DND-41 (cell line): Measurements from ENCODE around the gene ARHGAP27.

Experiments used
- ATAC-seq: fragments of 200-7000 bp; cut with Tn5 transposase; 3 replicates; pipeline ENCODE4 v1.9.1; 2021; ENCODE audit warnings: low read depth; ENCODE audit not compliant: insufficient read depth
- DNase-seq: peaks from one replicate; pipeline ENCODE4 v3.0.0-alpha.2; 2020
- H2AFZ ChIP-seq: 2 replicates; pipeline ENCODE4 v1.6.0; 2012; ENCODE audit warnings: low read depth, low read length
- H3K27ac ChIP-seq: 2 replicates; pipeline ENCODE4 v1.5.1; 2012; ENCODE audit warnings: low read length, inconsistent platforms
- H3K27me3 ChIP-seq: fragments of 200-600 bp; sonication (generic); 2 replicates; pipeline ENCODE4 v1.6.0; 2012; ENCODE audit warnings: low read length, mild to moderate bottlenecking, inconsistent platforms; ENCODE audit not compliant: insufficient read depth, poor library complexity
- H3K36me3 ChIP-seq: 2 replicates; pipeline ENCODE4 v1.5.1; 2012; ENCODE audit warnings: low read length, inconsistent platforms; ENCODE audit not compliant: insufficient read depth
- H3K4me1 ChIP-seq: 2 replicates; pipeline ENCODE4 v1.5.1; 2012; ENCODE audit warnings: mild to moderate bottlenecking, low read length; ENCODE audit not compliant: insufficient read depth
- H3K4me2 ChIP-seq: 2 replicates; pipeline ENCODE4 v1.6.0; 2012; ENCODE audit warnings: mild to moderate bottlenecking, moderate library complexity, low read length, inconsistent platforms; ENCODE audit not compliant: insufficient read depth
- H3K4me3 ChIP-seq, 2 experiments: fragments of 200-600 bp in 1 of 2; shearing (Covaris generic) in 1 of 2; 2 replicates each; pipeline ENCODE4 v1.5.1; 2012 to 2016; ENCODE audit warnings: inconsistent platforms in 2 of 2, low read length in 2 of 2, mild to moderate bottlenecking in 2 of 2, low read depth in 1 of 2, moderate library complexity in 1 of 2
- H3K79me2 ChIP-seq: 2 replicates; pipeline ENCODE4 v1.6.0; 2012; ENCODE audit warnings: low read length, inconsistent platforms; ENCODE audit not compliant: insufficient read depth
- H3K9ac ChIP-seq: 2 replicates; pipeline ENCODE4 v1.6.0; 2012; ENCODE audit warnings: low read depth, mild to moderate bottlenecking, inconsistent platforms, low read length, moderate library complexity
- H3K9me3 ChIP-seq: 2 replicates; pipeline ENCODE4 v1.5.1; 2012; ENCODE audit warnings: low read length, moderate library complexity, mild to moderate bottlenecking, inconsistent platforms; ENCODE audit not compliant: insufficient read depth, severe bottlenecking
- H4K20me1 ChIP-seq: 2 replicates; pipeline ENCODE4 v1.6.0; 2012; ENCODE audit warnings: low read length; ENCODE audit not compliant: insufficient read depth
- CTCF ChIP-seq: IDR thresholded peaks from 2 replicates; pipeline ENCODE4 v1.5.1; 2012; ENCODE audit warnings: borderline replicate concordance, low read length, moderate library complexity, mild to moderate bottlenecking; ENCODE audit not compliant: poor library complexity, severe bottlenecking; ENCODE audit errors: extremely low read depth
- EZH2 ChIP-seq: IDR thresholded peaks from 3 replicates; pipeline ENCODE4 v1.6.1; 2012; ENCODE audit warnings: borderline replicate concordance, low read depth, mild to moderate bottlenecking, moderate library complexity, low read length, inconsistent platforms; ENCODE audit not compliant: severe bottlenecking

Gene ARHGAP27

DNA sequence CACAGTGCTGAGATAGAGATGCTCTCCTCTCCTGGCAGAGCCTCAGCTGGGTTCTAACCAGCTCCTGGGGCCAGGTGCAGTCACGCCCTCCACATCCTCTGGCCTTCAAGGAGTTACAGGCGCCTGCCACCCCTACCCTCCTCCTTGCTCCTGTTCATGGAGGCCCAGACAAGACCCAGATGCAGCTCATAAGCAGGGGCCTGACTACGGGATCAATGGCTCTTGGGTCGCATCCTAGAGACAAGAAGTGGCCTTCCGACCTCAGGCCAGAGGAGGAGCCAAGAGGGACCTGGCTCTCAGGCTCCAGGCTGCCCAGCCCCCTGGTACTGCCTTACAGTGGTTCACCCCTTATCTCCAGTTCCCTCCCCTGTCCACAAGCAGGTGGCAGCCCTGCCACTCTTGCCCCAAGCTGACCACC is 23.0 kb downstream of the ARHGAP27 start:
- H3K9ac ChIP-seq = peak overlapping the region; percentile 98
- peak overlapping the region; percentile 92 to 97 for H3K4me3 ChIP-seq
- ATAC-seq (peak; percentile 60), DNase-seq (peak; percentile 49)
- TF ChIP-seq CTCF = peak; percentile 16
- no peak for TF ChIP-seq EZH2
- H3K4me1 ChIP-seq = peaks cover 47% of the 10 kb centered on the region
- H3K79me2 ChIP-seq = peaks cover 51% of the 10 kb centered on the region
- peaks cover 15% of the 10 kb centered on the region for H3K36me3 ChIP-seq
- H2AFZ ChIP-seq = peak overlapping the region; percentile 99
- peaks cover 16% of the 10 kb centered on the region for H4K20me1 ChIP-seq
- no peaks in the 10 kb centered on the region for H3K27me3 ChIP-seq
- H3K4me2 ChIP-seq = peak overlapping the region; percentile 86
- H3K27ac ChIP-seq = peak overlapping the region; percentile 96
- no peaks in the 10 kb centered on the region for H3K9me3 ChIP-seq

DNA sequence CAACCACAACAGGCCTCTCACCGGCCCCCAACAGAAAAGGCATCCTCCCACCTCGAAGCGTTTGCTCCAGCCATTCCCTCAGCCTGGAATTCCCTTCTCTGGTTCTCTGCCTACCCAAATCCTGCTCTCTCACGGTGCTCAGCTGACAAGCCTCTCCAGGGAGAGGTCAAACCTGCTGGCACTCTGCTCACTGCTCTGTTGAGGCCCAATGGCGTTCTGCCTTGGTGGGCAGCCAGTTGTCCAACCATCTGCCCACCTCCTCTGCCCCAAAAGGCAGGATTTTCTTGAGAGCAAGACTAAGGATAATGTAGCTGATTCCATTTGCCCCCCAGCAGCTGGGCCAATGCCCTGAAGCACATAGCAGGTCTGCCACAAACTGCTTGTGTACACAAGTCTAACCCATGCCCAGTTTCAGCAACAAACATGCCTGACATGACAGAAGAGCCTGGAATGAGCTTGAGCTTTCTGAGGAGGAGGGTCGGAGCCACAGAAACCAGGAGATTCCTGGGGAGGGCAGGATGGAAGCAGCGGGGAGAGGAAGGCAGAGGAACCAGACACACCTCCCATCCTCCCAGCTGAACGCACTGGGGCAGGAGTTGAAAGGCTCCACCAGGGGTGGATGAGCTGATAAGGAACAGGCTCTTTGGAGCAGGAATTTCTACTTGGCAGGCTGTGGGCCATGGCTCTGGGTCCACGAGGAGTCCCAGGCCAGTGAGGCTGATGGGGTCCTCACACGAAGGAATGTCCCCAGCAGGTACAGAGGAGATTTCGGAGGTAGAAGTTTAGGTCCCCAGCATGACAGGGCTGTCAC is 23.9 kb downstream of the ARHGAP27 start:
- no peaks in the 10 kb centered on the region for H3K27me3 ChIP-seq
- no peak overlapping the region for H2AFZ ChIP-seq
- peaks cover 24% of the 10 kb centered on the region for H3K36me3 ChIP-seq
- TF ChIP-seq CTCF (no peak), EZH2 (no peak)
- peaks cover 24% of the 10 kb centered on the region for H4K20me1 ChIP-seq
- peak overlapping the region; percentile 96 for H3K27ac ChIP-seq
- peaks cover 47% of the 10 kb centered on the region for H3K4me1 ChIP-seq
- H3K4me3 ChIP-seq = peak overlapping the region; percentile 92 to 97; a peak in 3 of 4 replicates
- H3K4me2 ChIP-seq = peak overlapping the region; percentile 86
- DNase-seq (no peak), ATAC-seq (no peak)
- H3K9me3 ChIP-seq = no peaks in the 10 kb centered on the region
- peaks cover 51% of the 10 kb centered on the region for H3K79me2 ChIP-seq
- H3K9ac ChIP-seq = peak overlapping the region; percentile 98

- ATAC-seq = no peak
- Histone ChIP-seq H3K4me3 (no peak overlapping the region), H3K9me3 (no peaks in the 10 kb centered on the region), H2AFZ (no peak overlapping the region), H3K4me2 (no peak overlapping the region), H4K20me1 (peaks cover 26% of the 10 kb centered on the region), H3K27me3 (no peaks in the 10 kb centered on the region), H3K9ac (no peak overlapping the region), H3K4me1 (peaks cover 33% of the 10 kb centered on the region), H3K27ac (no peak overlapping the region), H3K79me2 (peaks cover 51% of the 10 kb centered on the region), H3K36me3 (peaks cover 48% of the 10 kb centered on the region)
- DNase-seq = no peak
- no peak for TF ChIP-seq EZH2
- TF ChIP-seq CTCF = no peak
These were observed 26.6 kb downstream of the ARHGAP27 start for GRCh38 chr17:45406107-45406506.
